ENCODE data around the gene WWOX.
"Not testable (repeated sequence)": the region's sequence is repeated elsewhere in the genome, so short reads cannot be mapped to it uniquely, and the experiment has no call there.

The WWOX gene

GRCh38 chr16:78506367-78507193 lies 407.1 kb downstream of the WWOX start:
- no peak for DNase-seq

- no peak for DNase-seq
These were observed 408.1 kb downstream of the WWOX start for GRCh38 chr16:78507576-78507975.

- no peak for DNase-seq
These were observed 410.5 kb downstream of the WWOX start for GRCh38 chr16:78509965-78510364.

GRCh38 chr16:78510496-78510895 lies 411.0 kb downstream of the WWOX start:
- DNase-seq: no peak

- DNase-seq: no peak
These were observed 414.4 kb downstream of the WWOX start for GRCh38 chr16:78513838-78514237.

- not testable (repeated sequence) for DNase-seq
These were observed 415.4 kb downstream of the WWOX start for GRCh38 chr16:78514888-78515287.

GRCh38 chr16:78515421-78515820 lies 416.0 kb downstream of the WWOX start:
- DNase-seq: no peak

- no peak for DNase-seq
These were observed 416.7 kb downstream of the WWOX start for GRCh38 chr16:78516006-78516736.

GRCh38 chr16:78519896-78520295 lies 420.4 kb downstream of the WWOX start:
- DNase-seq: no peak

GRCh38 chr16:78520470-78520869 lies 421.0 kb downstream of the WWOX start:
- DNase-seq: no peak

- DNase-seq: no peak
These were observed 422.9 kb downstream of the WWOX start for GRCh38 chr16:78522327-78522726.

- DNase-seq: no peak
These were observed 423.9 kb downstream of the WWOX start for GRCh38 chr16:78523212-78523985.

GRCh38 chr16:78524066-78524595 lies 424.7 kb downstream of the WWOX start:
- DNase-seq: no peak

- DNase-seq: no peak
These were observed 428.8 kb downstream of the WWOX start for GRCh38 chr16:78528265-78528664.

- no peak for DNase-seq
These were observed 430.4 kb downstream of the WWOX start for GRCh38 chr16:78529881-78530280.

GRCh38 chr16:78530283-78530682 lies 430.8 kb downstream of the WWOX start:
- no peak for DNase-seq

GRCh38 chr16:78535098-78535497 lies 435.6 kb downstream of the WWOX start:
- no peak for DNase-seq

GRCh38 chr16:78537511-78537910 lies 438.1 kb downstream of the WWOX start:
- no peak for DNase-seq

GRCh38 chr16:78538292-78538691 lies 438.8 kb downstream of the WWOX start:
- DNase-seq: no peak

GRCh38 chr16:78538919-78539318 lies 439.5 kb downstream of the WWOX start:
- DNase-seq: no peak

GRCh38 chr16:78542419-78542818 lies 443.0 kb downstream of the WWOX start:
- no peak for DNase-seq

- no peak for DNase-seq
These were observed 443.6 kb downstream of the WWOX start for GRCh38 chr16:78543023-78543422.

- DNase-seq: no peak
These were observed 449.9 kb downstream of the WWOX start for GRCh38 chr16:78549366-78549765.

Measured in femur (tissue), 1 donor.